GM12865 (cell line): ENCODE data around the gene SENP8.
"Not testable (repeated sequence)": the region's sequence is repeated elsewhere in the genome, so short reads cannot be mapped to it uniquely, and the experiment has no call there.

Experiments
- DNase-seq: peaks from one replicate; pipeline ENCODE4 v3.0.0; 2010; ENCODE audit warnings: low read depth
- H3K4me3 ChIP-seq: 2 replicates; pipeline ENCODE4 v1.5.1; 2011; ENCODE audit warnings: mild to moderate bottlenecking, low read depth, low read length, control low read depth
- CTCF ChIP-seq: IDR thresholded peaks from 2 replicates; pipeline ENCODE4 v1.5.1; 2011; ENCODE audit warnings: low read length, control low read depth, low read depth, inconsistent platforms; ENCODE audit not compliant: insufficient read depth; ENCODE audit errors: missing control alignments

Gene SENP8

DNA sequence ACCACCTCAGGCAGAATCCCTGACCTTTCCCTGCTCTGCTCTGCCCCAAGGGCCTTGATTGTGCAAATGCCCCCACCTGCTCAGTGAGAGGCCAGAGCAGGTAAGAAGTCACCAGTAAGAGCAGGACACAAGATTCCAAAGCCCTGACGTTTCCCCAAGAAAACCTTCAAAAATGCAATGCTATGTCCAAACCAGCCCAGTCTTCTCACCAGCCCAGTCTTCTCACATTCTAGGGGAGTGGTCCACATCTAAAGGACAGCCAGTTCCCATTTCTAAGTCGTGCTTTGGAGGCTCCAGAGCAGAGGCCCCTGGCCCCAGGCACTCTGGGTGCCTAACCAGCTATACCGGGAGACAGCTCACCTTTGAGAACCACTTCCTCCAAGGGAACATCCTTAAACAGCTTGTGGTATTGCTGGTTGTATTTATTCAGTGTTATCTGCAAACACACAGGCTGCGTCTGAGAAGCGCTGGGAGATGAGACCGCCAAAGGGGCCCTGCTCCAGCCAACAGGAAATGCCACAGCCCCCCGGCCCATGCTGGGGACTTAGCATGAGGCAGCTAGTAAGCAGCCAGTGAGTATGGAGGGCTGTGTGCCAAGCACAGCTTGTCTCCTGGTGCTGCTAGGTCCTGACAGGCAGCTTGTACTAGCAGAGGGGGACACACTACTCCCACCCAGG, 50.1 kb downstream of the SENP8 start:
- TF ChIP-seq CTCF: no peak
- H3K4me3 ChIP-seq: no peak overlapping the region
- no peak for DNase-seq

GRCh38 chr15:72168808-72169190, 50.6 kb downstream of the SENP8 start:
- no peak for TF ChIP-seq CTCF
- no peak for DNase-seq
- no peak overlapping the region for H3K4me3 ChIP-seq

GRCh38 chr15:72169236-72169920, 51.2 kb downstream of the SENP8 start:
- H3K4me3 ChIP-seq: no peak overlapping the region
- no peak for TF ChIP-seq CTCF
- no peak for DNase-seq

- TF ChIP-seq CTCF: no peak
- no peak overlapping the region for H3K4me3 ChIP-seq
- no peak for DNase-seq
Observed at GRCh38 chr15:72169921-72170611, 51.9 kb downstream of the SENP8 start.

- no peak for TF ChIP-seq CTCF
- H3K4me3 ChIP-seq: no peak overlapping the region
- DNase-seq: no peak
Observed at GRCh38 chr15:72170691-72171090, 52.5 kb downstream of the SENP8 start.

DNA sequence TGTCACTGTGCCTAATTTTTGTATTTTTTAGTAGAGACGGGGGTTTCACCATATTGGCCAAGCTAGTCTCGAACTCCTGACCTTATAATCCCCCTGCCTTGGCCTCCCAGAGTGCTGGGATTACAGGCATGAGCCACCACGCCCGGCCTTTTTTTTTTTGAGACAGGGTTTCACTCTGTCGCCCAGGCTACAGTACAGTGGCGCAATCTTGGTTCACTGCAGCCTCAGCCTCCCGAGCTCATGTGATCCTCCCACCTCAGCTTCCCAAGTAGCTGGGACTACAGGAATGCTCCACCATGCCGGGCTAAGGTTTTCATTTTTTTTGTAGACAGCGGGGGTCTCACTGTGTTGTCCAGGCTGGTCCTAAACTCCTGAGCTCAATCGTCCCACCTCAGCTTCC, 53.8 kb downstream of the SENP8 start:
- DNase-seq, H3K4me3 ChIP-seq: not testable (repeated sequence)

DNA sequence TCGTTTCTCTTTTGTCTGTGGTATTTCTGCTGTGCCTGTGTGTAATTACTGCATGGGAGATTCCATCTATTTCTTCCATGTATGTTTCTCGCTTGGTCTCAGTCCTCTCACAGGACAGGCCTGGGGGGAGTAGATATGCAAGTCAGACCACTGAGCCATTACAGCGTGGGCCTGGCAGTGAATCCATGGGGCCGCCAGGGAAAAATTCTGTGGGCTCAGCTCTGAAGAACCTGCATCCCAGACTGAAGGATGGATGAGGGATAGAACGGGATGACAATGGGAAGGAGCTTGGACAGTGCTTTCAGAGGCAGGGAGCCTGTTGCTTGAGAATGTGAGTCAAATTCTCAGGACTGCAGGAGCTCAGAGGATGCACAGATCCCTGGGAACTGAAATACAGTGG, 54.6 kb downstream of the SENP8 start:
- no peak for TF ChIP-seq CTCF
- H3K4me3 ChIP-seq: no peak overlapping the region
- no peak for DNase-seq
